ENCODE measurements around the gene EEF2KMT.
"Not testable (repeated sequence)": the region's sequence is repeated elsewhere in the genome, so short reads cannot be mapped to it uniquely, and the experiment has no call there.

- TF ChIP-seq CTCF (IDR thresholded peaks at IDR 0.05; ENCODE audit: borderline replicate concordance, extremely low read depth, low read length, poor library complexity, severe bottlenecking); EZH2 (IDR thresholded peaks at IDR 0.05; ENCODE audit: borderline replicate concordance, low read depth, low read length, severe bottlenecking): not testable (repeated sequence)
Measured at GRCh38 chr16:5110933-5111332, 13.3 kb upstream of the EEF2KMT start.
